Parathyroid adenoma (tissue), 2 donors: Measurements from ENCODE around the gene MYO5B.
A peak's percentile ranks its signal among the peaks of the same experiment; 100 is the strongest.

ENCODE experiments used
- H2AFZ ChIP-seq: fragments of 300-600 bp; sonication (generic); one replicate; pipeline ENCODE4 v1.7.0; 2017; ENCODE audit warnings: antibody characterized with exemption, mild to moderate bottlenecking
- H3K27ac ChIP-seq: fragments of 300-600 bp; sonication (generic); one replicate; pipeline ENCODE4 v1.7.0; 2017
- H3K27me3 ChIP-seq: fragments of 300-600 bp; sonication (generic); one replicate; pipeline ENCODE4 v1.7.0; 2017; ENCODE audit warnings: low read length; ENCODE audit not compliant: control insufficient read depth, insufficient read depth
- H3K36me3 ChIP-seq: fragments of 300-600 bp; sonication (generic); one replicate; pipeline ENCODE4 v1.7.0; 2017; ENCODE audit warnings: low read length; ENCODE audit not compliant: control insufficient read depth, insufficient read depth
- H3K4me1 ChIP-seq: fragments of 300-600 bp; sonication (generic); one replicate; pipeline ENCODE4 v1.7.0; 2017; ENCODE audit warnings: control low read depth
- H3K4me2 ChIP-seq: fragments of 300-600 bp; sonication (generic); one replicate; pipeline ENCODE4 v1.7.0; 2017; ENCODE audit warnings: low read length
- H3K4me3 ChIP-seq: fragments of 300-600 bp; sonication (generic); one replicate; pipeline ENCODE4 v1.7.0; 2017; ENCODE audit warnings: low read depth, low read length
- H3K79me2 ChIP-seq: fragments of 300-600 bp; sonication (generic); one replicate; pipeline ENCODE4 v1.7.0; 2017; ENCODE audit warnings: control low read depth
- H3K9ac ChIP-seq: fragments of 300-600 bp; sonication (generic); one replicate; pipeline ENCODE4 v1.7.0; 2017; ENCODE audit warnings: mild to moderate bottlenecking
- H3K9me3 ChIP-seq: fragments of 300-600 bp; sonication (generic); one replicate; pipeline ENCODE4 v1.7.0; 2017; ENCODE audit warnings: low read length; ENCODE audit not compliant: control insufficient read depth
- TF ChIP-seq, protein P1 (sequence below): fragments of 300-600 bp; sonication (generic); IDR thresholded peaks from one replicate; pipeline ENCODE4 v1.7.0; 2017; ENCODE audit warnings: antibody characterized with exemption, mild to moderate bottlenecking
- donor health status: primary hyperparathyroidism.

Gene MYO5B

DNA sequence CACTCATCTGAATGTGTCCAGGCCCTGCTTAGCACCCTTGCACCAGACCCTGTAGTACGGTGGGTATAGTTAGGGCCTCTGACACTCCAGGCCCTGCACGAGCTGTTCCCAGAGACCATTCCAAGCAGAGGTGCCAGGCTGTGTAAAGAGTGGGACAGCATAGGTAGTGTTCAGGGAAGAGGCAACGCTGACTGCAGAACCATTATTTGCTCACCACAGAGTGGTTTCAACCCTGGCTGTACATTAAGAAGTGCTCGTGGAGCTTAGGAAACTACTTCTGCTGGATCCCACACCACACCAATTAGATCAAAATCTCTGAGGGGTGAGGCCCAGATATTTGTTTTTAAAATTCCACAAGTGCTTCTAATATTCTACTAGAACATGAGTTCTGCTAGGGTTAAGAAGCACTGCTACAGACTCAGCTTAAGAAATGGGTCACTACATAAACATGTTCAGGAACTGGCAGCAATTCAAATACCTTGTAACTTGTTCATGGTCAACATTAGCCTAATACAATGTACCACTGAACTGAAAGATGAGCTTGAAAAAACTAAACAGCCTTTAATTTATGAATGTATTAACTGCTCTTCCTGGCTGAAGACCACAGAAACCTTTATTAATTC is 183.0 kb downstream of the MYO5B start:
- Histone ChIP-seq H3K27ac (no peak overlapping the region), H3K27me3 (no peaks in the 10 kb centered on the region), H3K9ac (no peak overlapping the region), H3K4me2 (no peak overlapping the region), H2AFZ (no peak overlapping the region), H3K4me1 (peaks cover 2% of the 10 kb centered on the region), H3K36me3 (no peaks in the 10 kb centered on the region), H3K4me3 (no peak overlapping the region), H3K9me3 (no peaks in the 10 kb centered on the region), H3K79me2 (peaks cover 2% of the 10 kb centered on the region)
- TF ChIP-seq, protein P1, sequence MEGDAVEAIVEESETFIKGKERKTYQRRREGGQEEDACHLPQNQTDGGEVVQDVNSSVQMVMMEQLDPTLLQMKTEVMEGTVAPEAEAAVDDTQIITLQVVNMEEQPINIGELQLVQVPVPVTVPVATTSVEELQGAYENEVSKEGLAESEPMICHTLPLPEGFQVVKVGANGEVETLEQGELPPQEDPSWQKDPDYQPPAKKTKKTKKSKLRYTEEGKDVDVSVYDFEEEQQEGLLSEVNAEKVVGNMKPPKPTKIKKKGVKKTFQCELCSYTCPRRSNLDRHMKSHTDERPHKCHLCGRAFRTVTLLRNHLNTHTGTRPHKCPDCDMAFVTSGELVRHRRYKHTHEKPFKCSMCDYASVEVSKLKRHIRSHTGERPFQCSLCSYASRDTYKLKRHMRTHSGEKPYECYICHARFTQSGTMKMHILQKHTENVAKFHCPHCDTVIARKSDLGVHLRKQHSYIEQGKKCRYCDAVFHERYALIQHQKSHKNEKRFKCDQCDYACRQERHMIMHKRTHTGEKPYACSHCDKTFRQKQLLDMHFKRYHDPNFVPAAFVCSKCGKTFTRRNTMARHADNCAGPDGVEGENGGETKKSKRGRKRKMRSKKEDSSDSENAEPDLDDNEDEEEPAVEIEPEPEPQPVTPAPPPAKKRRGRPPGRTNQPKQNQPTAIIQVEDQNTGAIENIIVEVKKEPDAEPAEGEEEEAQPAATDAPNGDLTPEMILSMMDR = no peak

GRCh38 chr18:50009773-50010335 is 185.1 kb downstream of the MYO5B start:
- Histone ChIP-seq H3K27me3 (no peaks in the 10 kb centered on the region), H2AFZ (no peak overlapping the region), H3K4me3 (no peak overlapping the region), H3K4me2 (no peak overlapping the region), H3K9me3 (no peaks in the 10 kb centered on the region), H3K4me1 (peaks cover 7% of the 10 kb centered on the region), H3K9ac (no peak overlapping the region), H3K36me3 (no peaks in the 10 kb centered on the region), H3K27ac (no peak overlapping the region), H3K79me2 (peaks cover 2% of the 10 kb centered on the region)
- TF ChIP-seq, protein P1 = peak; percentile 26

- Histone ChIP-seq H3K79me2 (peaks cover 2% of the 10 kb centered on the region), H3K27ac (no peak overlapping the region), H3K9me3 (no peaks in the 10 kb centered on the region), H3K4me2 (no peak overlapping the region), H3K4me3 (no peak overlapping the region), H3K27me3 (no peaks in the 10 kb centered on the region), H3K36me3 (no peaks in the 10 kb centered on the region), H3K4me1 (peaks cover 7% of the 10 kb centered on the region), H3K9ac (no peak overlapping the region), H2AFZ (no peak overlapping the region)
- TF ChIP-seq, protein P1 = no peak
Observed at GRCh38 chr18:50008306-50008705, 186.6 kb downstream of the MYO5B start.

- no peak overlapping the region for H3K4me3 ChIP-seq
- H3K9ac ChIP-seq = no peak overlapping the region
- no peak overlapping the region for H2AFZ ChIP-seq
- TF ChIP-seq, protein P1 = no peak
- peaks cover 2% of the 10 kb centered on the region for H3K79me2 ChIP-seq
- no peaks in the 10 kb centered on the region for H3K9me3 ChIP-seq
- H3K4me1 ChIP-seq = peaks cover 7% of the 10 kb centered on the region
- no peak overlapping the region for H3K4me2 ChIP-seq
- no peaks in the 10 kb centered on the region for H3K27me3 ChIP-seq
- H3K36me3 ChIP-seq = no peaks in the 10 kb centered on the region
- H3K27ac ChIP-seq = no peak overlapping the region
Observed at GRCh38 chr18:50006470-50007046, 188.4 kb downstream of the MYO5B start.

DNA sequence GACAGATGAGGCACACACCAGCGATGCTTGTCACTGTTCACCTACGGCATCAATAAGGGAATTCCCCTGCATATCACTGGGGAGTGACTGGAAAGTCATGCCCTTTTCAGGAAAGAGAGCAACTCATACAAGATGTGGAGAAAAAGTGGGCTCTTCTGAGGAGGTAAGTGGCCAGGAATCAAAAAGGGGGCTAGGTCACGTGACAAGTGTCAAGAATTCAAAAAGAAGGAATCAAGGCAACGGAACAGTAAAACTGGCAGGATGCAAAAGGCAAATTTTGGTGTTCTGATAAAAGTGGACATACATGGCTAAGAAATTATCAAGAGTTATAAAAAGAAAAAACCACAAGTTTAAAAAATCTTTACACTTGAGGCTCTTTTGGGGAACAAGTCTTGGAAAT is 190.9 kb downstream of the MYO5B start:
- Histone ChIP-seq H3K9me3 (no peaks in the 10 kb centered on the region), H3K9ac (no peak overlapping the region), H2AFZ (no peak overlapping the region), H3K27me3 (no peaks in the 10 kb centered on the region), H3K36me3 (no peaks in the 10 kb centered on the region), H3K79me2 (peaks cover 2% of the 10 kb centered on the region), H3K4me3 (no peak overlapping the region), H3K4me2 (no peak overlapping the region), H3K4me1 (peaks cover 7% of the 10 kb centered on the region), H3K27ac (no peak overlapping the region)
- TF ChIP-seq, protein P1 = no peak
